ENCODE data around the gene NADSYN1. TPM values are rescaled to one million over a fixed set of nuclear protein-coding genes. Genes with fewer than 3 reads are reported as not detected.

NADSYN1 gene
- total RNA-seq, 1 experiment from 2014 or later = 45.1 TPM

DNA sequence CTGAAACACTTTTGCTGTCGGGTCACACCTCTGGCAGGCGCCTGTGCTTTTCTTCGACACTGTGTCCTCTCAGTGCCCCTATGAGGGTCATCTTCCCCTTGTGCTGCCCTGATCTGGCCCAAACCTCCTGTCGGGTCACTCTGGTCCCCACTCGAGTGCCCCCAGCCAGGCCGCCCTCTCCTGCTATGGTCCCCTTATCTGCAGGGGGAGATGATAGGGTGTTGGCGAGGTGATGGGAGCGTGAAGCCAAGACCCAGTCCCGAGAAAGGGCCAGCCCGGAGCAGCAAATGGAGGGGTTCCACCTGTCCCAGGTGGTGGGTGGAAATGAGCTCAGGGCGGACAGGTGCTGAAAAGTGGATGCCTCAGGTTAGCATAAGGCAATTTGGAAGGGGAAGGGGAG lies 9.7 kb downstream of the NADSYN1 start (continued):
- TF ChIP-seq, protein P1, sequence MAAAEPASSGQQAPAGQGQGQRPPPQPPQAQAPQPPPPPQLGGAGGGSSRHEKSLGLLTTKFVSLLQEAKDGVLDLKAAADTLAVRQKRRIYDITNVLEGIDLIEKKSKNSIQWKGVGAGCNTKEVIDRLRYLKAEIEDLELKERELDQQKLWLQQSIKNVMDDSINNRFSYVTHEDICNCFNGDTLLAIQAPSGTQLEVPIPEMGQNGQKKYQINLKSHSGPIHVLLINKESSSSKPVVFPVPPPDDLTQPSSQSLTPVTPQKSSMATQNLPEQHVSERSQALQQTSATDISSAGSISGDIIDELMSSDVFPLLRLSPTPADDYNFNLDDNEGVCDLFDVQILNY (CRISPR knock-in tag; IDR thresholded peaks at IDR 0.05) = no peak
- TF ChIP-seq ZBTB21 (CRISPR knock-in tag; IDR thresholded peaks at IDR 0.05; ENCODE audit: borderline replicate concordance) (no peak), NR2C2 (CRISPR knock-in tag; IDR thresholded peaks at IDR 0.05) (no peak)

DNA sequence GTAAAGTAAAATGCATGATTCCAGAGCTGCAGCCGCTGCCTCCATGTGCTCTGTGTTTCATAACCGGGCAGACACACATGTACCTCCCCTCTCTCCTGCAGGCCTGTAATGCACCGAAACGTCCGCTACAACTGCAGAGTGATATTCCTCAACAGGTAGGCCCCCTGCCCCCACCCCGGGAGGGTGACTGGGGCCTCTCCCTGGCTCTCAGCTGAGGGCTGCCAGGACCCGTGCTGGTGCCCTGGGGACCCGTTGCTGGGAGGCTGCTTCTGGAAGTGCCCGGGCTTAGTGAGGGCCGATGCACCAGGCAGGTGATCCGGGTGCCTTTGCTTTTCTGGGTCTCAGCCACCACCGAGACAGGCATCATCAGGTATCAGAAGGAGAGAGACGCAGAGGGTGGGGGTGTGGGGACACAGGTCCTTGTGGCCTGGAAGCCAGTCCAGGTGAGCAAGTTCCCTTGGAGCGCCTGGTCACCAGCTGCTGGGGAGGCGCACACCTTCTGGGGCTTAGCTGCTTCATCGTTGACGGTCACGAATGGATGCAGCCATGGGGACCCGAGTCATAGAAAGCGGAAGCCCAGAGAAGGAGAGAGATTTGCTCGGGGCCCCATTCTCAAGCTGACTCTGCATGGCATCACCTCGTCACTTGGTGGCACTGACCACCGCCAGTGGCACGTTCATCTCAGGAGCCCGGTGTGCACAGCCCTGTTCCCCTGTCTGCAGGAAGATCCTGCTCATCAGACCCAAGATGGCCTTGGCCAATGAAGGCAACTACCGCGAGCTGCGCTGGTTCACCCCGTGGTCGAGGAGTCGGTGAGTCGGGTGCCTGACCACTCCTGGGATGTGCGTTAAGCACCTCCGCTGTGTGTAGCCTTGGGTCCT lies 10.6 kb downstream of the NADSYN1 start:
- Mint-ChIP-seq H3K9me3 (peaks cover 16% of the 10 kb centered on the region), H3K27ac (no peak overlapping the region), H3K4me3 (no peak overlapping the region), H3K27me3 (ENCODE audit: low read depth) (no peaks in the 10 kb centered on the region), H3K36me3 (peaks cover 49% of the 10 kb centered on the region), H3K4me1 (no peaks in the 10 kb centered on the region)
- DNase-seq (ENCODE audit: low spot score) (no peak), ATAC-seq (no peak)
- no peak for TF ChIP-seq ETV6 (CRISPR knock-in tag; IDR thresholded peaks at IDR 0.05)
- TF ChIP-seq, protein P2, sequence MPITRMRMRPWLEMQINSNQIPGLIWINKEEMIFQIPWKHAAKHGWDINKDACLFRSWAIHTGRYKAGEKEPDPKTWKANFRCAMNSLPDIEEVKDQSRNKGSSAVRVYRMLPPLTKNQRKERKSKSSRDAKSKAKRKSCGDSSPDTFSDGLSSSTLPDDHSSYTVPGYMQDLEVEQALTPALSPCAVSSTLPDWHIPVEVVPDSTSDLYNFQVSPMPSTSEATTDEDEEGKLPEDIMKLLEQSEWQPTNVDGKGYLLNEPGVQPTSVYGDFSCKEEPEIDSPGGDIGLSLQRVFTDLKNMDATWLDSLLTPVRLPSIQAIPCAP (CRISPR knock-in tag; IDR thresholded peaks at IDR 0.05) = no peak
- POLR2A ChIA-PET = no interaction called here
- CTCF ChIA-PET = interaction anchor here (1.0 to 1.3 kb wide), 2 partner anchors 11 to 116 kb away, joined by 3 to 4 read pairs; partner anchors contain the start of gene NADSYN1

DNA sequence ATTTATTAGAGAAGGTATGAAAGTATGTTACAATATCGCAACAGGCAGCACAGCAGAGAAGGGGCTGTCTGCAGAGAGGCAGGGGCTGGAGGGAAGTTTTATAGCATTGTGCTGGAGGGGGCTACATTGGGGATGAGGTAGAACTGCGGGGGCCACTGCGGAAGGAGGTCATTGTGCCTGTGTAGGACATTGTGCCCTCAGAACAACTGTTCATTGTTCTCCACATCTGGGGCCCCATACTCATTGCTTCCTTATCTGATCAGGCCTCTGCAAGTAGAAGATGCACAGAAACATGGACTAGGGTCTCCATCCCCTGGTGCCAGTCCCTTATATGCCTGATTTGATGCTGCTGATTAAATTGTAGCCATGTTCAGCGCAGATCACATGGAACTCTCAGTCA lies 12.1 kb downstream of the NADSYN1 start:
- ChIA-PET POLR2A (no interaction called here), CTCF (no interaction called here)
- Mint-ChIP-seq H3K9me3 (peaks cover 28% of the 10 kb centered on the region), H3K27ac (no peak overlapping the region), H3K4me3 (no peak overlapping the region), H3K4me1 (no peaks in the 10 kb centered on the region), H3K36me3 (peaks cover 59% of the 10 kb centered on the region), H3K27me3 (ENCODE audit: low read depth) (no peaks in the 10 kb centered on the region)
- ATAC-seq (no peak), DNase-seq (ENCODE audit: low spot score) (no peak)
- TF ChIP-seq NFATC4 (CRISPR knock-in tag; IDR thresholded peaks at IDR 0.05) (no peak), ETV6 (CRISPR knock-in tag; IDR thresholded peaks at IDR 0.05) (no peak), OVOL2 (CRISPR knock-in tag; IDR thresholded peaks at IDR 0.05; ENCODE audit: borderline replicate concordance) (no peak)
- TF ChIP-seq, protein P3, sequence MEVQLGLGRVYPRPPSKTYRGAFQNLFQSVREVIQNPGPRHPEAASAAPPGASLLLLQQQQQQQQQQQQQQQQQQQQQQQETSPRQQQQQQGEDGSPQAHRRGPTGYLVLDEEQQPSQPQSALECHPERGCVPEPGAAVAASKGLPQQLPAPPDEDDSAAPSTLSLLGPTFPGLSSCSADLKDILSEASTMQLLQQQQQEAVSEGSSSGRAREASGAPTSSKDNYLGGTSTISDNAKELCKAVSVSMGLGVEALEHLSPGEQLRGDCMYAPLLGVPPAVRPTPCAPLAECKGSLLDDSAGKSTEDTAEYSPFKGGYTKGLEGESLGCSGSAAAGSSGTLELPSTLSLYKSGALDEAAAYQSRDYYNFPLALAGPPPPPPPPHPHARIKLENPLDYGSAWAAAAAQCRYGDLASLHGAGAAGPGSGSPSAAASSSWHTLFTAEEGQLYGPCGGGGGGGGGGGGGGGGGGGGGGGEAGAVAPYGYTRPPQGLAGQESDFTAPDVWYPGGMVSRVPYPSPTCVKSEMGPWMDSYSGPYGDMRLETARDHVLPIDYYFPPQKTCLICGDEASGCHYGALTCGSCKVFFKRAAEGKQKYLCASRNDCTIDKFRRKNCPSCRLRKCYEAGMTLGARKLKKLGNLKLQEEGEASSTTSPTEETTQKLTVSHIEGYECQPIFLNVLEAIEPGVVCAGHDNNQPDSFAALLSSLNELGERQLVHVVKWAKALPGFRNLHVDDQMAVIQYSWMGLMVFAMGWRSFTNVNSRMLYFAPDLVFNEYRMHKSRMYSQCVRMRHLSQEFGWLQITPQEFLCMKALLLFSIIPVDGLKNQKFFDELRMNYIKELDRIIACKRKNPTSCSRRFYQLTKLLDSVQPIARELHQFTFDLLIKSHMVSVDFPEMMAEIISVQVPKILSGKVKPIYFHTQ (CRISPR knock-in tag; IDR thresholded peaks at IDR 0.05) = no peak

DNA sequence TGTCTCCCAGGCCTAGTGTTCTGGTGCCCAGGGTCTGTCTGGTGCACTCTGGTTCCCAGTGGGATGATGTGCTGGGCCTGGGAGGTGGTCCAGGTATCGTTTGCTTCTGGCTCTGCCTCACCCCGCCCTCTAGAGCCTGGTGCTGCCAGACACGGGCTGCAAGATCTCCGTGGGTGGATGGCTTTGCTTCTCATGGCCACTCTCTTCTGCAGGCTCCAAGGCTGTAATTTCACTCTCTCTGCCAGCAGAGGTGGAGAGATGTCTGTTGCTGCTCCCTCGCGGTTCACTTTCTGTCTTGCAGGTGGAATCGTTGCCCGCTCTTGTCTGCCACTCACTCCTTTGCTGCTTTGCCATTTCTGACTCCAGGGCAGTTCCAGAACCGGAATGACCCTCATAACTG lies 13.4 kb downstream of the NADSYN1 start:
- Mint-ChIP-seq H3K9me3 (peaks cover 28% of the 10 kb centered on the region), H3K36me3 (peaks cover 48% of the 10 kb centered on the region)
- TF ChIP-seq, protein P4, sequence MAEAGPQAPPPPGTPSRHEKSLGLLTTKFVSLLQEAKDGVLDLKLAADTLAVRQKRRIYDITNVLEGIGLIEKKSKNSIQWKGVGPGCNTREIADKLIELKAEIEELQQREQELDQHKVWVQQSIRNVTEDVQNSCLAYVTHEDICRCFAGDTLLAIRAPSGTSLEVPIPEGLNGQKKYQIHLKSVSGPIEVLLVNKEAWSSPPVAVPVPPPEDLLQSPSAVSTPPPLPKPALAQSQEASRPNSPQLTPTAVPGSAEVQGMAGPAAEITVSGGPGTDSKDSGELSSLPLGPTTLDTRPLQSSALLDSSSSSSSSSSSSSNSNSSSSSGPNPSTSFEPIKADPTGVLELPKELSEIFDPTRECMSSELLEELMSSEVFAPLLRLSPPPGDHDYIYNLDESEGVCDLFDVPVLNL (CRISPR knock-in tag; IDR thresholded peaks at IDR 0.05; ENCODE audit: borderline replicate concordance, low read depth) = no peak
- TF ChIP-seq ZNF232 (CRISPR knock-in tag; IDR thresholded peaks at IDR 0.05) (no peak), NFE2L1 (CRISPR knock-in tag; IDR thresholded peaks at IDR 0.05) (no peak), NFYB (CRISPR knock-in tag; conservative IDR thresholded peaks at IDR 0.05; ENCODE audit: low read depth) (no peak), ZNF671 (CRISPR knock-in tag; IDR thresholded peaks at IDR 0.05) (no peak)
- TF ChIP-seq, protein P5, sequence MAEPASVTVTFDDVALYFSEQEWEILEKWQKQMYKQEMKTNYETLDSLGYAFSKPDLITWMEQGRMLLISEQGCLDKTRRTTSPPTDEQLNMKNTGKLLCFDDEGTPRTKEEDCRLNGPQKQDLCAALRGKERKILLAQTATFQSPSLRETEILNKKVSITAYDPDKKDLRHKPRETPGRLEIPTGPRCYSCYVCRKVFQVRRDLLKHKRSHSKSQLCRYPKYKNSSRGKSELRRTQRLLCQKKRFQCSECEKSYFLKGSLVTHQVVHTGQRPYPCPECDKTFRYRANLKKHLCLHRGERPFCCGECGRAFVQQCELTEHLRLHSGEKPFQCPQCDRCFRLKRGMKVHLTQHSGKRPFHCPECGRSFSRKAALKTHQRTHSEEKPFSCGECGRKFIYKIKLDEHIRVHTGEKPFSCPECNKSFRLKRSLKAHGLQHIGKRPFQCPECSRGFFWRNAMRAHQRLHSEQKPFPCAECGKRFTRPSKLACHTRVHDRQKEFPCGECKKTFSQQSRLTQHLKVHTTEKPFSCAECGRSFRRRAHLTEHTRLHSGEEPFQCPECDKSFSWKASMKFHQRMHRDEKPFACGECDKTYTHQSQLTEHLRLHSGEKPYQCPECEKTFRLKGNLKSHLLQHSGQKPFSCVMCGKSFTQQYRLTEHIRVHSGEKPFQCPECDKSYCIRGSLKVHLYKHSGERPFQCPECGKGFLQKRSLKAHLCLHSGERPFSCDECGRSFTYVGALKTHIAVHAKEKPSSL (CRISPR knock-in tag; conservative IDR thresholded peaks at IDR 0.05) = no peak
- TF ChIP-seq, protein P6, sequence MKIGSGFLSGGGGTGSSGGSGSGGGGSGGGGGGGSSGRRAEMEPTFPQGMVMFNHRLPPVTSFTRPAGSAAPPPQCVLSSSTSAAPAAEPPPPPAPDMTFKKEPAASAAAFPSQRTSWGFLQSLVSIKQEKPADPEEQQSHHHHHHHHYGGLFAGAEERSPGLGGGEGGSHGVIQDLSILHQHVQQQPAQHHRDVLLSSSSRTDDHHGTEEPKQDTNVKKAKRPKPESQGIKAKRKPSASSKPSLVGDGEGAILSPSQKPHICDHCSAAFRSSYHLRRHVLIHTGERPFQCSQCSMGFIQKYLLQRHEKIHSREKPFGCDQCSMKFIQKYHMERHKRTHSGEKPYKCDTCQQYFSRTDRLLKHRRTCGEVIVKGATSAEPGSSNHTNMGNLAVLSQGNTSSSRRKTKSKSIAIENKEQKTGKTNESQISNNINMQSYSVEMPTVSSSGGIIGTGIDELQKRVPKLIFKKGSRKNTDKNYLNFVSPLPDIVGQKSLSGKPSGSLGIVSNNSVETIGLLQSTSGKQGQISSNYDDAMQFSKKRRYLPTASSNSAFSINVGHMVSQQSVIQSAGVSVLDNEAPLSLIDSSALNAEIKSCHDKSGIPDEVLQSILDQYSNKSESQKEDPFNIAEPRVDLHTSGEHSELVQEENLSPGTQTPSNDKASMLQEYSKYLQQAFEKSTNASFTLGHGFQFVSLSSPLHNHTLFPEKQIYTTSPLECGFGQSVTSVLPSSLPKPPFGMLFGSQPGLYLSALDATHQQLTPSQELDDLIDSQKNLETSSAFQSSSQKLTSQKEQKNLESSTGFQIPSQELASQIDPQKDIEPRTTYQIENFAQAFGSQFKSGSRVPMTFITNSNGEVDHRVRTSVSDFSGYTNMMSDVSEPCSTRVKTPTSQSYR (CRISPR knock-in tag; IDR thresholded peaks at IDR 0.05) = no peak
- TF ChIP-seq, protein P7, sequence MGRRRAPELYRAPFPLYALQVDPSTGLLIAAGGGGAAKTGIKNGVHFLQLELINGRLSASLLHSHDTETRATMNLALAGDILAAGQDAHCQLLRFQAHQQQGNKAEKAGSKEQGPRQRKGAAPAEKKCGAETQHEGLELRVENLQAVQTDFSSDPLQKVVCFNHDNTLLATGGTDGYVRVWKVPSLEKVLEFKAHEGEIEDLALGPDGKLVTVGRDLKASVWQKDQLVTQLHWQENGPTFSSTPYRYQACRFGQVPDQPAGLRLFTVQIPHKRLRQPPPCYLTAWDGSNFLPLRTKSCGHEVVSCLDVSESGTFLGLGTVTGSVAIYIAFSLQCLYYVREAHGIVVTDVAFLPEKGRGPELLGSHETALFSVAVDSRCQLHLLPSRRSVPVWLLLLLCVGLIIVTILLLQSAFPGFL (CRISPR knock-in tag; IDR thresholded peaks at IDR 0.05; ENCODE audit: borderline replicate concordance) = no peak

More for the DNA sequence above, 13.4 kb downstream of the NADSYN1 start:
- no peak for ATAC-seq
- no peak overlapping the region for H3K4me3 Mint-ChIP-seq
- POLR2A ChIA-PET = no interaction called here
- CTCF ChIA-PET = no interaction called here
- peaks cover 5% of the 10 kb centered on the region for H3K4me1 Mint-ChIP-seq
- DNase-seq (ENCODE audit: low spot score) = no peak
- H3K27ac Mint-ChIP-seq = no peak overlapping the region
- no peaks in the 10 kb centered on the region for H3K27me3 Mint-ChIP-seq (ENCODE audit: low read depth)

All from WTC11 (cell line).